ENCODE data around the gene ARFGEF2. TPM values are rescaled to one million over a fixed set of nuclear protein-coding genes. Genes with fewer than 3 reads are reported as not detected.

The ARFGEF2 gene
- total RNA-seq, 1 donor from 2014 or later: 32.5 TPM

- no peaks in the 10 kb centered on the region for H3K27me3 Mint-ChIP-seq (ENCODE audit: unreplicated experiment)
- no peak overlapping the region for H3K4me3 Mint-ChIP-seq (ENCODE audit: unreplicated experiment)
- no peak for TF ChIP-seq CTCF (IDR thresholded peaks at IDR 0.05)
- no peaks in the 10 kb centered on the region for H3K9me3 Mint-ChIP-seq (ENCODE audit: unreplicated experiment)
- H3K27ac Mint-ChIP-seq (ENCODE audit: unreplicated experiment): no peak overlapping the region
- no peak for DNase-seq (ENCODE audit: extremely low spot score, unreplicated experiment)
- H3K4me1 Mint-ChIP-seq (ENCODE audit: unreplicated experiment): peaks cover 13% of the 10 kb centered on the region
- peaks cover 15% of the 10 kb centered on the region for H3K36me3 Mint-ChIP-seq (ENCODE audit: unreplicated experiment)
Measured at GRCh38 chr20:48938670-48939069, 17.2 kb downstream of the ARFGEF2 start.

- H3K27me3 Mint-ChIP-seq (ENCODE audit: unreplicated experiment): no peaks in the 10 kb centered on the region
- DNase-seq (ENCODE audit: extremely low spot score, unreplicated experiment): no peak
- no peak for TF ChIP-seq CTCF (IDR thresholded peaks at IDR 0.05)
- H3K9me3 Mint-ChIP-seq (ENCODE audit: unreplicated experiment): no peaks in the 10 kb centered on the region
- H3K4me1 Mint-ChIP-seq (ENCODE audit: unreplicated experiment): peaks cover 7% of the 10 kb centered on the region
- H3K4me3 Mint-ChIP-seq (ENCODE audit: unreplicated experiment): no peak overlapping the region
- peaks cover 19% of the 10 kb centered on the region for H3K36me3 Mint-ChIP-seq (ENCODE audit: unreplicated experiment)
- no peak overlapping the region for H3K27ac Mint-ChIP-seq (ENCODE audit: unreplicated experiment)
Measured at GRCh38 chr20:48940170-48940569, 18.7 kb downstream of the ARFGEF2 start.

GRCh38 chr20:48941467-48941866 is 20.0 kb downstream of the ARFGEF2 start:
- no peaks in the 10 kb centered on the region for H3K27me3 Mint-ChIP-seq (ENCODE audit: unreplicated experiment)
- TF ChIP-seq CTCF (IDR thresholded peaks at IDR 0.05): no peak
- no peak for DNase-seq (ENCODE audit: extremely low spot score, unreplicated experiment)
- H3K9me3 Mint-ChIP-seq (ENCODE audit: unreplicated experiment): no peaks in the 10 kb centered on the region
- H3K36me3 Mint-ChIP-seq (ENCODE audit: unreplicated experiment): peaks cover 19% of the 10 kb centered on the region
- H3K27ac Mint-ChIP-seq (ENCODE audit: unreplicated experiment): no peak overlapping the region
- H3K4me1 Mint-ChIP-seq (ENCODE audit: unreplicated experiment): peaks cover 7% of the 10 kb centered on the region
- H3K4me3 Mint-ChIP-seq (ENCODE audit: unreplicated experiment): no peak overlapping the region

GRCh38 chr20:48942730-48943129 is 21.2 kb downstream of the ARFGEF2 start:
- no peak for TF ChIP-seq CTCF (IDR thresholded peaks at IDR 0.05)
- Mint-ChIP-seq H3K4me3 (ENCODE audit: unreplicated experiment) (no peak overlapping the region), H3K36me3 (ENCODE audit: unreplicated experiment) (peaks cover 10% of the 10 kb centered on the region), H3K9me3 (ENCODE audit: unreplicated experiment) (no peaks in the 10 kb centered on the region), H3K4me1 (ENCODE audit: unreplicated experiment) (peaks cover 7% of the 10 kb centered on the region), H3K27me3 (ENCODE audit: unreplicated experiment) (no peaks in the 10 kb centered on the region), H3K27ac (ENCODE audit: unreplicated experiment) (no peak overlapping the region)
- no peak for DNase-seq (ENCODE audit: extremely low spot score, unreplicated experiment)

- H3K36me3 Mint-ChIP-seq (ENCODE audit: unreplicated experiment): peaks cover 12% of the 10 kb centered on the region
Measured at GRCh38 chr20:48944663-48945297, 23.3 kb downstream of the ARFGEF2 start.

More at GRCh38 chr20:48944663-48945297, 23.3 kb downstream of the ARFGEF2 start:
- H3K9me3 Mint-ChIP-seq (ENCODE audit: unreplicated experiment): no peaks in the 10 kb centered on the region
- H3K27me3 Mint-ChIP-seq (ENCODE audit: unreplicated experiment): no peaks in the 10 kb centered on the region
- no peak for DNase-seq (ENCODE audit: extremely low spot score, unreplicated experiment)
- TF ChIP-seq CTCF (IDR thresholded peaks at IDR 0.05): no peak
- H3K4me1 Mint-ChIP-seq (ENCODE audit: unreplicated experiment): peaks cover 7% of the 10 kb centered on the region
- H3K4me3 Mint-ChIP-seq (ENCODE audit: unreplicated experiment): no peak overlapping the region
- no peak overlapping the region for H3K27ac Mint-ChIP-seq (ENCODE audit: unreplicated experiment)

Data from osteocyte (in vitro differentiated cells).